Gastroesophageal sphincter (tissue), 4 donors: ENCODE measurements around the gene DHDH. TPM values are rescaled to one million over a fixed set of nuclear protein-coding genes. Genes with fewer than 3 reads are reported as not detected.
A peak's percentile ranks its signal among the peaks of the same experiment; 100 is the strongest.

Source experiments
- ATAC-seq: fragments of 150-250 bp; one replicate; pipeline ENCODE4 v1.9.1; 2016; ENCODE audit warnings: mild to moderate bottlenecking, moderate library complexity
- H3K27ac ChIP-seq, 4 donors: fragments of 200-600 bp; sonication (generic) in 3 of 4; 1 replicate in 3 of 4; 2 replicates in 1 of 4; pipeline ENCODE4 v1.5.1; 2016 to 2019
- H3K27me3 ChIP-seq: fragments of 200-600 bp; sonication (generic); one replicate; pipeline ENCODE4 v1.5.1; 2019
- H3K36me3 ChIP-seq, 2 donors: fragments of 200-600 bp; sonication (generic); one replicate each; pipeline ENCODE4 v1.5.1; 2019; ENCODE audit warnings: control low read depth in 1 of 2
- H3K4me1 ChIP-seq, 3 donors: fragments of 200-600 bp; sonication (generic); 1 replicate in 2 of 3; 2 replicates in 1 of 3; pipeline ENCODE4 v1.5.1; 2016 to 2019; ENCODE audit warnings: control low read depth in 2 of 3
- H3K4me3 ChIP-seq, 2 donors: fragments of 200-600 bp; sonication (generic); one replicate each; pipeline ENCODE4 v1.5.1; 2019; ENCODE audit warnings: mild to moderate bottlenecking in 1 of 2, moderate library complexity in 1 of 2
- H3K9me3 ChIP-seq, 3 donors: fragments of 200-600 bp; sonication (generic); one replicate each; pipeline ENCODE4 v1.5.1; 2017 to 2019; ENCODE audit warnings: control low read depth in 2 of 3
- EP300 ChIP-seq: sonication (generic); formaldehyde crosslinking; IDR thresholded peaks from one replicate; pipeline ENCODE4 v1.6.1; 2017; ENCODE audit warnings: antibody characterized with exemption, mild to moderate bottlenecking
- POLR2A ChIP-seq, 2 donors: fragments of 450-650 bp; IDR thresholded peaks; one replicate each; pipeline ENCODE4 v1.6.1; 2017; ENCODE audit warnings: antibody characterized with exemption in 2 of 2, mild to moderate bottlenecking in 2 of 2, moderate library complexity in 1 of 2
- POLR2AphosphoS5 ChIP-seq: sonication (generic); formaldehyde crosslinking; IDR thresholded peaks from one replicate; pipeline ENCODE4 v1.6.1; 2017; ENCODE audit warnings: antibody characterized with exemption
- WGBS, 2 donors: methylation state at CpG; one replicate each; pipeline ENCODE4 v1.1.5; 2018; ENCODE audit warnings: low coverage in 1 of 2; 5-methylcytosine and 5-hydroxymethylcytosine counted together
- total RNA-seq, 4 donors: library from RNA; depleted of rRNA; stranded (reverse); fragments of >200 nt; gene quantifications; one replicate each; pipeline ENCODE4 v1.1.0, GENCODE V29; 2016
- TF ChIP-seq, protein P1 (sequence below), 4 experiments: fragments of 200-600 bp in 2 of 4; fragments of 450-650 bp in 2 of 4; sonication (generic) in 1 of 4; IDR thresholded peaks; one replicate each; pipeline ENCODE4 v1.5.1; 2017 to 2019; ENCODE audit warnings: antibody characterized with exemption in 4 of 4, mild to moderate bottlenecking in 2 of 4, moderate library complexity in 2 of 4

DHDH gene
- total RNA-seq, 4 donors from 2014 or later: 0.81 TPM; not detected in 3

DNA sequence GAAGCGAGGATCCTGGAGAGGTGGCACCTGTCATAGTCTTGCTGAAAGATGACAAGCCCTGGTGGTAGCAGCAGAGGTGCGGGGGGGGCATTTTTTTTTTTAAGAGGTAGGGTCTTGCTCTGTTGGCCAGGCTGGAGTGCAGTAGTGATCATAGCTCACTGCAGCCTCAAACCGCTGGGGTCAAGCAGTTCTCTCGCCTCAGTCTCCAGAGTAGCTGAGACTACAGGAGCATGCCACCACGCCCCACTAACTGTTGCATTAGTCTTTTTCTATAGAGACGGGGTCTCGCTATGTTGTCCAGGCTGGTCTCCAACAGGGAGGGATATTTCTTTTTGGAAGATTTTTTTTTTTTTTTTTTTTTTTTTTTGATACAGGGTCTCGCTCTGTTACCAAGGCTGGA is 24.5 kb downstream of the DHDH start:
- H3K27ac ChIP-seq: no peak overlapping the region
- ATAC-seq: no peak
- TF ChIP-seq, protein P1, sequence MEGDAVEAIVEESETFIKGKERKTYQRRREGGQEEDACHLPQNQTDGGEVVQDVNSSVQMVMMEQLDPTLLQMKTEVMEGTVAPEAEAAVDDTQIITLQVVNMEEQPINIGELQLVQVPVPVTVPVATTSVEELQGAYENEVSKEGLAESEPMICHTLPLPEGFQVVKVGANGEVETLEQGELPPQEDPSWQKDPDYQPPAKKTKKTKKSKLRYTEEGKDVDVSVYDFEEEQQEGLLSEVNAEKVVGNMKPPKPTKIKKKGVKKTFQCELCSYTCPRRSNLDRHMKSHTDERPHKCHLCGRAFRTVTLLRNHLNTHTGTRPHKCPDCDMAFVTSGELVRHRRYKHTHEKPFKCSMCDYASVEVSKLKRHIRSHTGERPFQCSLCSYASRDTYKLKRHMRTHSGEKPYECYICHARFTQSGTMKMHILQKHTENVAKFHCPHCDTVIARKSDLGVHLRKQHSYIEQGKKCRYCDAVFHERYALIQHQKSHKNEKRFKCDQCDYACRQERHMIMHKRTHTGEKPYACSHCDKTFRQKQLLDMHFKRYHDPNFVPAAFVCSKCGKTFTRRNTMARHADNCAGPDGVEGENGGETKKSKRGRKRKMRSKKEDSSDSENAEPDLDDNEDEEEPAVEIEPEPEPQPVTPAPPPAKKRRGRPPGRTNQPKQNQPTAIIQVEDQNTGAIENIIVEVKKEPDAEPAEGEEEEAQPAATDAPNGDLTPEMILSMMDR (IDR thresholded peaks at IDR 0.05): no peak
- H3K27me3 ChIP-seq: no peaks in the 10 kb centered on the region
- H3K36me3 ChIP-seq: peaks cover 0 to 20% of the 10 kb centered on the region in 2 donors
- H3K4me1 ChIP-seq: peaks cover 0 to 34% (median 8%) of the 10 kb centered on the region in 3 donors
- H3K4me3 ChIP-seq: no peak overlapping the region
- no peaks in the 10 kb centered on the region for H3K9me3 ChIP-seq
- 94 to 99% methylated on average over 7 to 8 of the region's 8 CpGs for WGBS, 2 donors

DNA sequence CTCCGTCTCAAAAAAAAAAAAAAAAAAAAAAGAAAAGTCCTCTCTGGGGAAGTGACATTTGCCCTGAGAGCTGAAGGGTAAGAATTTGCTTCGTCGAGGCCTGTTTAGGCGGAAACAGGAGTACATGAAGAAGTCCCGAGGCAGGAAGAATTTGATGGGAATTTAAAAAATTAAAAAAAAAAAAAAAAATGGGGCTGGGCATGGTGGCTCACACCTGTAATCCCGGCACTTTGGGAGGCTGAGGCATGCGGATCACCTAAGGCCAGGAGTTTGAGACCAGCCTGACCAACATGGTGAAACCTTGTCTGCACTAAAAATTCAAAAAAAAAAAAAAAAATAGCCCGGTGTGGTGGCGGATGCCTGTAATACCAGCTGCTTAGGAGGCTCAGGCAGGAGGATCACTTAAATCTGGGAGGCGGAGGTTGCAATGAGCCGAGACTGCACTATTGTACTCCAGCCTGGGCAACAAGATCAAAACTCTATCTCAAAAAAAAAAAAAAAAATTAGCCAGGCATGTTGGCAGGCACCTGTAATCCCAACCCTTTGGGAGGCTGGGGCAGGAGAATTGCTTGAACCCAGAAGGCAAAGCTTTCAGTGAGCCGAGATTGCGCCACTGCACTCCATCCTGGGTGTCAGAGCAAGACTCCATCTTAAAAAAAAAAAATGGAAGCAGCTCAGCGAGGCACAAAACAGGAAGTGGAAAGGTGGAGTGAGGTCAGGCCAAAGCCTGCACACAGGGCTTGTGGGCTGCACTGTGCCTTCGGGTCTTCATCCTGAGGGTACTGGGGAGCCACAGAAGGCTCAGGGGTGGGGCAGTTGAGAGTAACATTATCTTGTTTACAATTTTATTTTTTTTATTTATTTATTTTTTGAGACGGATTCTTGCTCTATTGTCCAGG is 26.1 kb downstream of the DHDH start:
- Histone ChIP-seq H3K27ac (no peak overlapping the region), H3K9me3 (no peaks in the 10 kb centered on the region), H3K27me3 (no peaks in the 10 kb centered on the region), H3K4me1 (peaks cover 0 to 43% (median 23%) of the 10 kb centered on the region in 3 donors), H3K4me3 (no peak overlapping the region), H3K36me3 (peaks cover 0 to 20% of the 10 kb centered on the region in 2 donors)
- TF ChIP-seq, protein P1 (IDR thresholded peaks at IDR 0.05): no peak
- TF ChIP-seq EP300 (no peak), POLR2AphosphoS5 (no peak), POLR2A (IDR thresholded peaks at IDR 0.05) (no peak)
- WGBS, 2 donors: 74 to 85% methylated on average over 9 to 12 of the region's 16 CpGs
- no peak for ATAC-seq

DNA sequence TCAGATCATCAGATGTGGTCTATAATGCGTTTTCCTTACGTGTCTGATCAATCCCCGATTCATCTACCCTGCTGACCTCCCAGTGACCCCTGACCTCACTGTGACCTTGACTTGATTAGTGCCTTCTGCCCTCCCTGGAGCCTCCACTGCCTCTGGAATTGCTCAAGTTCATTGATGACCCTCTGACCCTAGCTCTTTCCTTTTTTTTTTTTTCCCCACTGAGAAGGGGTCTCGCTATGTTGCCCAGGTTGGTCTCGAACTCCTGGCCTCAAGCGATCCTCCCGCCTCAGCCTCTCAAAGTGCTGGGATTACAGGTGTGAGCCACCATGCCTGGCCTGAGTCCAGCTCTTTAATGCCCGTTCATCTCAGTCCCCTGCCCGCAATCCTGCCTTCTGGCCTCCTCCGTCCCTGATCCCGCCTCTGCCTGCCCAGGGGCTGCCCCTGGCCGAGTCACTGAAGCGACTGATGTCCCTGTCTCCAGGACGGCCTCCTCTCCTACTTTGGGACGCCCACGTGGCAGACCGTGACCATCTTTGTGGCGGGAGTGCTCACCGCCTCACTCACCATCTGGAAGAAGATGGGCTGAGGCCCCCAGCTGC is 27.7 kb downstream of the DHDH start:
- Histone ChIP-seq H3K36me3 (peaks cover 0 to 18% of the 10 kb centered on the region in 2 donors), H3K27me3 (no peaks in the 10 kb centered on the region), H3K4me3 (no peak overlapping the region), H3K27ac (peak overlapping the region in 3 of 4 donors; percentile 2 to 95 (median 93)), H3K4me1 (peaks cover 0 to 35% (median 16%) of the 10 kb centered on the region in 3 donors), H3K9me3 (no peaks in the 10 kb centered on the region)
- no peak for ATAC-seq
- TF ChIP-seq POLR2A (IDR thresholded peaks at IDR 0.05) (no peak), EP300 (no peak), POLR2AphosphoS5 (no peak)
- TF ChIP-seq, protein P1 (IDR thresholded peaks at IDR 0.05): no peak
- 78 to 82% methylated on average over 9 of the region's 19 CpGs for WGBS, 2 donors

DNA sequence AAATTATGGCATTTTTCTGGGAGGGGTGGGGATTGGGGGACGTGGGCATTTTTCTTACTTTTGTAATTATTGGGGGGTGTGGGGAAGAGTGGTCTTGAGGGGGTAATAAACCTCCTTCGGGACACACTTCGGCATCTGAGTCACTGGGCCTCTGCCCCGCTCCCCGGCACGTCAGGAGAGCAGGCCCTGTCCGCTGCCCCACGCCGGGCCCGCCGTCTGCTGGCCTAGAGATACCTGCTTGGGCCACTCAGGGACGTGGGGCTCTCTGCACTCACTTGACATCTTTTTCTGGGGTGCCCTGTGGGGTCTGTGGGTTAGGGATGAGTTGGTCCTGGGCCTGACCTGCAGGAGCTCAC is 28.2 kb downstream of the DHDH start:
- ATAC-seq: no peak
- H3K27ac ChIP-seq: peak overlapping the region in 3 of 4 donors; percentile 93 to 95 (median 93)

More for the DNA sequence above, 28.2 kb downstream of the DHDH start:
- Histone ChIP-seq H3K4me3 (no peak overlapping the region), H3K27me3 (no peaks in the 10 kb centered on the region), H3K9me3 (no peaks in the 10 kb centered on the region), H3K36me3 (peaks cover 0 to 19% of the 10 kb centered on the region in 2 donors), H3K4me1 (peaks cover 0 to 37% (median 21%) of the 10 kb centered on the region in 3 donors)
- TF ChIP-seq POLR2AphosphoS5 (no peak), EP300 (no peak), POLR2A (IDR thresholded peaks at IDR 0.05) (no peak)
- TF ChIP-seq, protein P1 (IDR thresholded peaks at IDR 0.05): no peak
- whole genome bisulfite sequencing, 2 donors: 68% methylated on average over 5 of the region's 12 CpGs; no CpG with 5 or more reads in 1 of the 2 donors
